Measurements from ENCODE around the gene ATP11A.

DNA sequence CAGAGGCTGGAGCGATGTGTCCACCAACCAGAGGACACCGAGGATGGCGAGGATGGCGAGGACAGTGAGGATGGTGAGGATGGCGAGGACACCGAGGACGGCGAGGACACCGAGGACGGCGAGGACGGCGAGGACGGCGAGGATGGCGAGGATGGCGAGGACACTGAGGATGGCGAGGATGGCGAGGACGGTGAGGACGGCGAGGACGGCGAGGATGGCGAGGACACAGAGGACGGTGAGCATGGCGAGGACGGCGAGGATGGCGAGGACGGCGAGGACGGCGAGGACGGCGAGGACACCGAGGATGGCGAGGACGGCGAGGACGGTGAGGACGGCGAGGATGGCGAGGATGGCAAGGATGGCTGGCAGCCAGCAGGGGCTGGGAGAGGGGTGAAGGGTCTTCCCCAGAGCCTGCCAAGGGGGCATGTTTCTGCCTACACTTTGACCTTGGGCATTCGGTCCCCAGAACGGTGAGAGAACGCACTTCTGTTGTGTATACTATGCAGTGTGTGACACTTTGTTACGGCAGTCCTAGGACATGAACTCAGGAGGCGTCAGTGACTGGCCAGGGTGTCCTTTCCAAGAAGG is 44.4 kb upstream of the ATP11A start:
- TF ChIP-seq, protein P1, sequence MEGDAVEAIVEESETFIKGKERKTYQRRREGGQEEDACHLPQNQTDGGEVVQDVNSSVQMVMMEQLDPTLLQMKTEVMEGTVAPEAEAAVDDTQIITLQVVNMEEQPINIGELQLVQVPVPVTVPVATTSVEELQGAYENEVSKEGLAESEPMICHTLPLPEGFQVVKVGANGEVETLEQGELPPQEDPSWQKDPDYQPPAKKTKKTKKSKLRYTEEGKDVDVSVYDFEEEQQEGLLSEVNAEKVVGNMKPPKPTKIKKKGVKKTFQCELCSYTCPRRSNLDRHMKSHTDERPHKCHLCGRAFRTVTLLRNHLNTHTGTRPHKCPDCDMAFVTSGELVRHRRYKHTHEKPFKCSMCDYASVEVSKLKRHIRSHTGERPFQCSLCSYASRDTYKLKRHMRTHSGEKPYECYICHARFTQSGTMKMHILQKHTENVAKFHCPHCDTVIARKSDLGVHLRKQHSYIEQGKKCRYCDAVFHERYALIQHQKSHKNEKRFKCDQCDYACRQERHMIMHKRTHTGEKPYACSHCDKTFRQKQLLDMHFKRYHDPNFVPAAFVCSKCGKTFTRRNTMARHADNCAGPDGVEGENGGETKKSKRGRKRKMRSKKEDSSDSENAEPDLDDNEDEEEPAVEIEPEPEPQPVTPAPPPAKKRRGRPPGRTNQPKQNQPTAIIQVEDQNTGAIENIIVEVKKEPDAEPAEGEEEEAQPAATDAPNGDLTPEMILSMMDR (IDR thresholded peaks at IDR 0.05): no peak
- TF ChIP-seq POLR2A (IDR thresholded peaks at IDR 0.05): no peak
